Activated CD4-positive, alpha-beta T cell treated with anti-CD3 and anti-CD28 coated beads, Interleukin-2, amount 50 U/mL, for 1 hour (primary cell): ENCODE results near the gene NLRC5.
A peak's percentile ranks its signal among the peaks of the same experiment; 100 is the strongest.
"Not testable (repeated sequence)": the region's sequence is repeated elsewhere in the genome, so short reads cannot be mapped to it uniquely, and the experiment has no call there.

Experiments
- DNase-seq: peaks from one replicate; pipeline ENCODE4 v3.0.0-alpha.2; 2020

Gene NLRC5

DNA sequence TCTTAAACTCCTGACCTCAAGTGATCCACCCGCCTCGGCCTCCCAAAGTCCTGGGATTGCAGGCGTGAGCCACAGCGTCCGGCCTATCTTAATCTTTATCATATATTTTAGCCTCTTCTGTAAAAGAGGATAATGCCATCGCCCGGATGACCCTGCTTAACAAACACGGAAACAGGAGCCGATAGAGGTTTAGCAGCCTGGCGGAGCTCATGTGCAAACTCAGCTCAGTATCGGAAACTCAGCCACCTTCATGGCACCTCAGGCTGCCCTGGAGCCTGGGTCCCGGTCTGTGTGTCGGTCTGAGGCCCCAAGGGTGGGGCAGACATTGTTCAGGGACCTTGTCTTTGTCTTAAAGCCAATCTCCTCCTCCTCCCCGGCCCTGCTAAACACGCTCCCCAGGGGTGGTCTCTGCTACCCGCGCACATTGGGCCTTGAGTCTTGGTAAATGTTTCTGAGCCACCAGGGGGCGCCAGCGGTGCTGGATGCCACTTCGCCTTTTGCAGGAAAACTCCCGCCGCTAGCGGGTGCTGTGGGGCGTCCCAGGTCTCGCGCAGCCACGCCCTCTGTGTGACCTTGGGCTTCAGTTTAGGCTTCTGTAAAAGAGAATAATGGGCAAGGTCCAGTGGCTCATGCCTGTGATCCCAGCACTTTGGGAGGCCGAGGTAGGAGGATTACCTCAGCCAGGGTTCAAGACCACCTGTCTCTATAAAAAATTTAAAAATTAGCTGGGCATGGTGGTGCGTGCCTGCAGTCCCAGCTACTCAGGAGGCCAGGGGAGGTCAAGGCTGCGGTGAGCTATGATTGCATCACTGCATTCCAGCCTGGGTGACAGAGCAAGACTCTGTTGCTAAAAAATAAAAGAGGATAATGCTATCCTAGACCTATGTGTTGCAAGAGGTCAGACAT is 24.9 kb upstream of the NLRC5 start:
- DNase-seq = peak; percentile 98

- no peak for DNase-seq
Measured at GRCh38 chr16:56965149-56966092, 23.9 kb upstream of the NLRC5 start.

DNA sequence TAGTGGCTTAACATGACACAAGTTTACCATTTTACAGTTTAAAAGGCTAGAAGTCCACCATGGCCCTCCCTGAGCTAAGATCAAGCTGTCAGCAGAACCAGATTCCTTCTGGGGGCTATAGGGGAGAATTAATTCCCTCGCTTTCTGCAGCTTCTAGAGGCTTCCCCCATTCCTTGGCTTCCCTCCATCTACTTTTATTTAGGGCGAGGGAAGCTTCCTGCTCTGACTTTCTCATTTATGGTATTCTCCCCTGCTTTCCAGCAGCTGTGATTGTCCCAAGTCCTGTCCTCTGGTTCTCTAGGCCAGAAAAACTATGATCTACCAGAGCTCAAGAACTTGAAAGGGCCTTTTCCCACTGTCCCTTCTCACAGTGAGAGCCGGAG is 23.3 kb upstream of the NLRC5 start:
- no peak for DNase-seq

DNA sequence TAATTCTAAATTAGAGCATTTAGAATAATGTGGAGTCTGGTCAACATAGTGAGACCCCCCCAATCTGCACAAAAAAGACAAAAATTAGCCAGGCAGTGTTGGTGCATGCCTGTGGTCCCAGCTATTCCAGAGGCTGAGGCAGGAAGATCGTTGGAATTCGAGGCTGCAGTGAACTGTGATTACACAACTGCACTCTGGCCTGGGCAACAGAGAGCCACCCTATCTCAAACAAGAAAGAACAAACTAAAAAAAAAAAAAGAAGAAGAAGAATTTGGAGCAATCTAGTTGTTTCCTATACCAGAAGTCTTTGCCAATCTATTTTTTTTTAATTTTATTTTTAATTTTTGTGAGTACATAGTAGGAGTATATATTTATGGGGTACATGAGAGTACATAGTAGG is 21.6 kb upstream of the NLRC5 start:
- no peak for DNase-seq

- no peak for DNase-seq
Measured at GRCh38 chr16:56969769-56970168, 19.6 kb upstream of the NLRC5 start.

DNA sequence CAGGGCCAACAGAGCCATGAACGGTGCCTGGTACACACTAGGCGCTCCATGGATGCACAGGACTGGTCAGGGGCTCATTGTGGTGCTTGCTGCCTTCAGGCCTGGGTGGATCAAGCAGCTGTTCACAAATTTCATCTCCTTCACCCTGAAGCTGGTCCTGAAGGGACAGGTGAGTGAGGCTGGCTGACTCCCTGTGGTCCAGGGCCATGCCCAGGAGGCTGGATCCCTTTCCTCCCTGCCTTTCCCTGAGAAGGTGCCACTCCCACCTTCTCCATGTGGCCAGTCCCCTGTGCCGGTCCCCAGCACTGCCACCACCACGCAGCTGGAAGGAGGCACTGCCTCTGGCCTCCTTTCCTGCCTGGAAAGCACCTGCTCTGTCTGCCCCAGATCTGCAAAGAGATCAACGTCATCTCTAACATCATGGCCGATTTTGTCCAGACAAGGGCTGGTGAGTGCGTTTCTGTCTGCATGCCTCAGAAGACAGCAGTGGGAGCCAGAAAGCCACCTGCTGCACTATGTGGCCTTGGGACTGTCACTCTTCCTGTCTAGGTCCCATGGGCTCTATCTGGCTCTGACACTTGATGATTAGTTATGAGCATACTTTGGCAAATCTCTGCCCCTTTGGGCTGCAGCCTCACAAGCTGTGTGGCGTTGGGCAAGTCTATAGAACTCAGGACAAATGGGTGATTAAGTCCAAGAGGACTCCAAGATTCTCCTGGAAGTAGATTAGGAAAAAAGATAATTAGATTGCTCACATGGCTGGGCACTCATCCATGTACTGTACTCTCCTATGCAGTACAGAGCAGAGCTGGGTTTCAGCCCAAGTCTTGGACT is 18.2 kb upstream of the NLRC5 start:
- DNase-seq = no peak

- DNase-seq = no peak
Measured at GRCh38 chr16:56971768-56972043, 17.7 kb upstream of the NLRC5 start.

DNA sequence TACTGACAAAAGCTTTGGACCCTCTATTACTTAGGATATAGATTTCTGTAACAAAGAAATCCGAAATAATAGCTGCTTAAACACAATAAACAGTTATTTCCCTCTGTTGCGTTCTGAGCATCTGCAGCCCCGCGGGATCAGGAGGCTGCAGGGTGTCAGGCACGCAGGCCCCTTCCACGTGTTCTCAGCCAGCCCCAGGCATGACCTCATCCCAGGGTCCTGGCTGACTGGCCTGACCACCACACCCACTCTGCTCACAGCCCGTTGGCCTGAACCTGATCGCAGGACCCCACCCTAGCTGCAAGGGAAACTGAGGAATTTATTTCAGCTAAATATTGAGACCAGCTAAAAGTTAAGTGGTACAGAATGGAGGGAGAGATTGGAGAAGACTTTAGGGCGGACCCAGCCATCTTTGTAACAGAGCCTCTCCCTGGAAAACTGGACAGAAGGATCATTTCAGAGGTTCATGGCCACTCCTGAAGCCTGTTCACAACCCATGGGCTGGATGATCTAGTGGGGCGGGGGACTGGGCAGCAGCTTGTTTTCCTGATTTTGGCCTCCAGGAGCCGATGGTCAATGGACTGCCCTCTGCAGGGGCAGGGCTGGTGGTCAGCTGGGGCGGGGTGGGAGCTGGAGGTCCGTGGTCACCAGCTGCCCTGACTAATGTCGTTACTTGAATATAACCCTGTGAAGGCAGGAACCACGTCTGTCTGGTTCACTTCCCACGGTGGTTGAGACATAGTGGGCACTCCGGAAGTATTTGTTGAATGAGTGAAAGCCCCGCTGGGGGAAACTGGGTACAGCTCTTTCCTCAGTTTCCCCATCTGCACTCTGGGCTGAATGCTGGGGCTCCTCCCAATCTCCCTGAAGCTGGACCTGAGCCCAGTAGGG is 16.7 kb upstream of the NLRC5 start:
- no peak for DNase-seq

DNA sequence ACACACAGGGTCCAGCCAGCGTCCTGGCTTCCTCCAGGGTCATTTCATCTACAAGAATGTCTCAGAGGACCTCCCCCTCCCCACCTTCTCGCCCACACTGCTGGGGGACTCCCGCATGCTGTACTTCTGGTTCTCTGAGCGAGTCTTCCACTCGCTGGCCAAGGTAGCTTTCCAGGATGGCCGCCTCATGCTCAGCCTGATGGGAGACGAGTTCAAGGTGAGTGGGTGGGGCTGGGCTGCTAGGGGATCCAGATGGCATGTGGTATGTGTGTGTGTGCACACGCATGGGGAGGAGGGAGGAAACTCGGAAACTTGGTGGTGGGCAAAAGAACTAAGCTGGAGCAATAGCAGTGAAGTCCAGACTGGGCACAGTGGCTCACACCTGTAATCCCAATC is 16.1 kb upstream of the NLRC5 start:
- no peak for DNase-seq

DNA sequence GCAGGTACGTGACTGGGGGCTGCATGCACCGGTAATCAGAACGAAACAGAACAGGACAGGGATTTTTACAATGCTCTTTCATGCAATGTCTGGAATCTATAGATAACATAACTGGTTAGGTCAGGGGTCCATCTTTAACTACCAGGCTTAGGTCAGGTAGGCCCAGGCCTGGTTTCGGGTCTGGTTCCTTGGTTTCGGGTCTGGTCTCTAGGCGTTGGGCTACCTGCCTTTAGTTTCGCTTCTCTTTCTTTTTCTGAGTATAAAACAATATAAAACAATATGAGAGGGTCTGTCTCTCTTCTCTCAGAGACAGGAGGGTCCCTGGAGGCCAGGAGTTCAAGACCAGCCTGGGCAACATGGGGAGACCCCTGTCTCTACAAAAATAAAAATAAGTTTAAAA is 15.5 kb upstream of the NLRC5 start:
- DNase-seq = not testable (repeated sequence)

DNA sequence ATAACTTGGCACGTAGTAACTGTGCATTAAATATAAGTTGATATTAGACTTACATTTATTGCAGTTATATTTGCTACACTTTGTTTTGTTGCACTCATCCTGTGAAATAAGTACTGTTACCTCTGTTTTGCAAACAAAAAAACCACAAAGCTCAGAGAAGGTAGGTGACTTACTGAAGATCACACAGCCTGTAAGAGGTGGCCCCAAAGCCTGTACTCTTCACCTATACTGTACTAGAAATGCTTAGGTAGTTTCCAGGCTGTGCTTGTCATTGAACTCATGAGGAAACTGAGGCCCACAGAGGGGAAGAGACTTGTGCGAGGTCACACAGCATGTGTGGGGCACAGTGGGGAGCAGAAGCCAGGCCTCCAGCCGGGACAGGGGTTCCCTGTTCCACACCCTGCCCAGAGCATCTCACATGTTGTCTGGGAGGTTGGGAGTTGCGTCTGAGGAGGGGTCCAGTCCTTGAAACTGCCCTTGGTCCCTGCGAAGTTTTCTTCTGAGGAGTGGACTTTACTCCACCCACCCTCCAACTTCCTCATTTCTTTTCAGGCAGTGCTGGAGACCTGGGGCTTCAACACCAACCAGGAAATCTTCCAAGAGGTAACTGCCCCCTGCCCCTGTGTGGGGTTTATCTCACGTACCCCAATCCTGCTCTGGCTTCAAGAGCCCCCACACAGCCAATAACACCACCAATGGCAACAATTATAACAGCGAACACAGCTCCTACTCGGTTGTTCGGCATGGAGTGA is 14.6 kb upstream of the NLRC5 start:
- no peak for DNase-seq

DNA sequence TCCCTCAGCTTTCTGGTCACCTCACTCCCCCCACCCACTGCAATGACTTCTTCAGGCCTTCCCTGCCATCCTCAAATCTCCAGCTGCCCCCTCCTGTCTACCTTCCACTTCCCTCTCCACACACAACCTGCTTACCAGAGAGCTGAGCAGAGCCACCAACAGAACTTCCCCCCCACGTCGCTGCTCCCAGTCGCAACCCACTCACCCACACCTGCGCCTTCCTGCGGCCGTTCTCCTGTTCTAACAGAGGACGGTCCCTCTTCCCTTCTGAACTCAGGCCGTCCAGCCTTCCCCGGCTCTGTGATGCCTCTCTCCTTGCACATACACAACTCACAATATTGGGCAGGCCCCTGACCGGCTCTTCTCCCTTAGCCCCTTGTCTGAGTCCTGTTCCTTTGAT is 13.6 kb upstream of the NLRC5 start:
- DNase-seq = no peak

GRCh38 chr16:56977216-56977615 is 12.1 kb upstream of the NLRC5 start:
- no peak for DNase-seq

GRCh38 chr16:56977823-56978430 is 11.4 kb upstream of the NLRC5 start:
- DNase-seq = no peak

- no peak for DNase-seq
Measured at GRCh38 chr16:56980201-56980535, 9.2 kb upstream of the NLRC5 start.

DNA sequence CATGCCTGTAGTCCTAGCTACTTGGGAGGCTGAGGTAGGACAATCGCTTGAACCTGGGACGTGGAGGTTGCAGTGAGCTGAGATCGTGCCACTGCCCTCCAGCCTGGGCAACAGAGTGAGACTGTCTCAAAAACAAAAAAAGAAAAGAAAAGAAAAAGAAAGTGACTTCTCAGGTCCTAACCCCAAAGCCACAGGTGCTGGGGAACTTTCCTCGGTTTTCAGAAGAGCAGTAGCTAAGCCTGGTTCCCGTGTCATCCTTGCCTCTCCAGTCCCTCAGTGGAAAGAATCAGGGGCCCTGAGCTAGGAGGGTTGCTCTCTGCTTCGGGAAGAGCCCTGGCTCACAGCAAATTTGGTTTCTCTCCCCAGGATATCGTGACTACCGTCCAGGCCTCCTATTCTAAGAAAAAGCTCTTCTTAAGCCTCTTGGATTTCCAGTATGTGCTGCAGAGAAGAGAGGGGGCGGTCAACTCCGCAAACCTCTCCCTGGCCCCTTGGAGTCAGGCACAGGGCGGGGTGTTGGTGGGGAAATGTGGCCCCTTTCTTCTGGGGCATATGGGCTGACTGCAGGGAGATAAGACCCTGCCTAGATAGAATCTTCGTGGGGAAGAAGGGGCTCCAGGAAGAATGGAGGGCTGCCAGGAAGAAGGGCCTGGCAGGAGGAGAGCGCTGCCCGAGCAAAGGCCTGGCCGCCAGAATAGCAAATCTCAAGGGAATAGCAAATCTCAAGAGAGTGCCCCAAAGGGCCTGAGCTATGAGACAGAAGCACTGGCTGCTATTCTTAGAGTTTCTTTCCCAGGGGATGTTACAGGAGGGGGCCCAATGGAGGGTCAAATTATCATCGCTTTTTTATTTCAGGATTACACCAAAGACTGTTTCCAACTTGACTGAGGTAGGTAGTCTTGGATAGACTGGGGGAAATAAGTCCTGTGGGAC is 8.3 kb upstream of the NLRC5 start:
- no peak for DNase-seq

DNA sequence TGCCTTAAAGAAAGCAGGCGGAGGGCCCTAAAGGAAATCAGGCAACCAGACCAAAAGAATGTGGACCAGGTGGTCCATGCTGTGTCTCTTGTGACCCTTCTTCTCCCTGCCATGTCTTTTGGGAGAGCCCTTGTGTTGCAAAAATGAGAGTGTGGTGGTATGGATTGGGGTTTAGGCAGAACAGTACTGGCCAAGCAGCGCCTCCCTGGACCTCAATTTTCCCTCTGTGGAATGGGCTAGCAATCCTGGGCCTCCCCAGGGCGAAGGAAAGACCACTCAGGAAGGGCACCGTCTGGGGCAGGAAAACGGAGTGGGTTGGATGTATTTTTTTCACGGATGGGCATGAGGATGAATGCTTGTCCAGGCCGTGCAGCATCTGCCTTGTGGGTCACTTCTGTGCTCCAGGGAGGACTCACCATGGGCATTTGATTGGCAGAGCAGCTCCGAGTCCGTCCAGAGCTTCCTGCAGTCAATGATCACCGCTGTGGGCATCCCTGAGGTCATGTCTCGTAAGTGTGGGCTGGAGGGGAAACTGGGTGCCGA is 7.6 kb upstream of the NLRC5 start:
- no peak for DNase-seq

- no peak for DNase-seq
Measured at GRCh38 chr16:56982695-56983094, 6.7 kb upstream of the NLRC5 start.

- DNase-seq = no peak
Measured at GRCh38 chr16:56983211-56983751, 6.1 kb upstream of the NLRC5 start.
